Keratinocyte (primary cell): ENCODE data around the gene KYNU. TPM values are rescaled to one million over a fixed set of nuclear protein-coding genes. Genes with fewer than 3 reads are reported as not detected.

Source experiments
- DNase-seq: peaks from one replicate; pipeline ENCODE4 v3.0.0-alpha.2; 2011; ENCODE audit warnings: low read depth, missing footprints, low spot score
- FAIRE-seq: peaks from 2 replicates; lab custom pipeline; 2011; peaks lifted over from hg19 to GRCh38; lab: Jason Lieb, UNC
- H2AFZ ChIP-seq: 2 replicates; pipeline ENCODE4 v1.6.0; 2012; ENCODE audit warnings: low read length, control low read depth, inconsistent platforms; ENCODE audit not compliant: control insufficient read depth
- H3K27ac ChIP-seq: 2 replicates; pipeline ENCODE4 v1.5.1; 2011; ENCODE audit warnings: low read length; ENCODE audit not compliant: control insufficient read depth, insufficient read depth
- H3K27me3 ChIP-seq: 3 replicates; pipeline ENCODE4 v1.6.0; 2011; ENCODE audit warnings: low read length; ENCODE audit not compliant: control insufficient read depth, insufficient read depth; ENCODE audit errors: extremely low read depth
- H3K36me3 ChIP-seq, 2 experiments: 2 replicates in 1 of 2; 3 replicates in 1 of 2; pipeline ENCODE4 v1.5.1; 2011; ENCODE audit warnings: low read length in 2 of 2, mild to moderate bottlenecking in 1 of 2; ENCODE audit not compliant: control insufficient read depth in 2 of 2, insufficient read depth in 2 of 2; ENCODE audit errors: extremely low read depth in 1 of 2
- H3K4me1 ChIP-seq: 3 replicates; pipeline ENCODE4 v1.5.1; 2011; ENCODE audit warnings: low read length; ENCODE audit not compliant: control insufficient read depth, insufficient read depth; ENCODE audit errors: extremely low read depth
- H3K4me2 ChIP-seq: 3 replicates; pipeline ENCODE4 v1.6.0; 2011; ENCODE audit warnings: low read depth, low read length; ENCODE audit not compliant: control insufficient read depth, insufficient read depth; ENCODE audit errors: extremely low read depth
- H3K4me3 ChIP-seq, 3 experiments: fragments of 200-600 bp in 1 of 3; sonication (generic) in 1 of 3; 2 replicates in 2 of 3; 3 replicates in 1 of 3; pipeline ENCODE4 v1.5.1; 2011 to 2016; ENCODE audit warnings: low read length in 3 of 3, mild to moderate bottlenecking in 3 of 3, control low read depth in 2 of 3, inconsistent platforms in 1 of 3, low read depth in 1 of 3, mixed read lengths in 1 of 3, mixed run types in 1 of 3, moderate library complexity in 1 of 3; ENCODE audit not compliant: control insufficient read depth in 2 of 3, insufficient read depth in 2 of 3; ENCODE audit errors: extremely low read depth in 1 of 3
- H3K79me2 ChIP-seq: 2 replicates; pipeline ENCODE4 v1.6.0; 2012; ENCODE audit warnings: low read length; ENCODE audit not compliant: control insufficient read depth, insufficient read depth
- H3K9ac ChIP-seq: 3 replicates; pipeline ENCODE4 v1.6.0; 2011; ENCODE audit warnings: low read length; ENCODE audit not compliant: control insufficient read depth, insufficient read depth; ENCODE audit errors: extremely low read depth
- H3K9me1 ChIP-seq: 3 replicates; pipeline ENCODE4 v1.6.0; 2011; ENCODE audit warnings: low read length; ENCODE audit not compliant: control insufficient read depth, insufficient read depth; ENCODE audit errors: extremely low read depth
- H3K9me3 ChIP-seq: 2 replicates; pipeline ENCODE4 v1.5.1; 2012; ENCODE audit warnings: low read depth, low read length; ENCODE audit not compliant: control insufficient read depth
- H4K20me1 ChIP-seq: 3 replicates; pipeline ENCODE4 v1.6.0; 2011; ENCODE audit warnings: low read length; ENCODE audit not compliant: control insufficient read depth, insufficient read depth; ENCODE audit errors: extremely low read depth
- CTCF ChIP-seq, 3 experiments: IDR thresholded peaks in 1 of 3; conservative IDR thresholded peaks in 1 of 3; optimal IDR thresholded peaks in 1 of 3; 2 replicates in 2 of 3; 3 replicates in 1 of 3; pipeline versions ENCODE3 to v1.5.1; 2011; ENCODE audit warnings: low read length in 3 of 3, mild to moderate bottlenecking in 3 of 3, moderate library complexity in 2 of 3, control low read depth in 1 of 3, inconsistent platforms in 1 of 3; ENCODE audit not compliant: insufficient read depth in 2 of 3; ENCODE audit errors: extremely low read depth in 1 of 3
- EZH2 ChIP-seq: IDR thresholded peaks from one replicate; pipeline ENCODE4 v1.6.1; 2012; ENCODE audit warnings: inconsistent platforms, mild to moderate bottlenecking, low read length, moderate library complexity
- dilution Hi-C: fragments of 300-500 bp; cut with MboI; formaldehyde crosslinking; loops from one replicate; pipeline ENCODE4 v1.7.0; 2020; ENCODE audit warnings: low sequenced_read_pairs; ENCODE audit not compliant: extremely low pct_ligation_motif_present
- polyA plus RNA-seq, 5 experiments: library from polyadenylated mRNA; depleted of rRNA in 3 of 5; stranded (reverse) in 3 of 5; stranded (forward) in 1 of 5; unstranded in 1 of 5; fragments of >200 nt; gene quantifications; 1 replicate in 1 of 5; 2 replicates in 3 of 5; 3 replicates in 1 of 5; pipeline versions ENCODE4 v1.2.1 to v1.2.3, GENCODE V29; 2011 to 2012; ENCODE audit warnings: missing spikeins in 2 of 5, low read depth in 1 of 5, low replicate concordance in 1 of 5

KYNU gene
- polyA plus RNA-seq, 1 donor (not counting 4 experiments of a cell fraction or from before 2014, with no cell fraction given): 3.9 TPM

- TF ChIP-seq CTCF (optimal IDR thresholded peaks at IDR 0.05 in 1 of 3, IDR thresholded peaks at IDR 0.05 in 1 of 3, conservative IDR thresholded peaks at IDR 0.05 in 1 of 3; ENCODE audit: extremely low read depth in 1 of 3, insufficient read depth in 2 of 3, low read length in 3 of 3): no peak
- TF ChIP-seq EZH2: no peak
- Histone ChIP-seq H3K36me3 (no peaks in the 10 kb centered on the region), H2AFZ (no peak overlapping the region), H4K20me1 (no peaks in the 10 kb centered on the region), H3K27ac (no peak overlapping the region), H3K9ac (no peak overlapping the region), H3K4me3 (no peak overlapping the region), H3K79me2 (no peaks in the 10 kb centered on the region), H3K27me3 (no peaks in the 10 kb centered on the region), H3K9me1 (no peaks in the 10 kb centered on the region), H3K4me2 (no peak overlapping the region), H3K9me3 (no peaks in the 10 kb centered on the region), H3K4me1 (peaks cover 6% of the 10 kb centered on the region)
- DNase-seq (no peak), FAIRE-seq (no peak)
- dilution Hi-C loops: no loop called here
Observed at GRCh38 chr2:143085125-143085784, 207.8 kb downstream of the KYNU start.

GRCh38 chr2:143087033-143087432, 209.6 kb downstream of the KYNU start:
- no peak for FAIRE-seq
- dilution Hi-C loops: no loop called here

More at GRCh38 chr2:143087033-143087432, 209.6 kb downstream of the KYNU start:
- Histone ChIP-seq H3K9ac (no peak overlapping the region), H2AFZ (no peak overlapping the region), H3K4me2 (no peak overlapping the region), H3K79me2 (no peaks in the 10 kb centered on the region), H3K27me3 (no peaks in the 10 kb centered on the region), H4K20me1 (no peaks in the 10 kb centered on the region), H3K9me1 (no peaks in the 10 kb centered on the region), H3K27ac (no peak overlapping the region), H3K36me3 (no peaks in the 10 kb centered on the region), H3K4me3 (no peak overlapping the region), H3K9me3 (no peaks in the 10 kb centered on the region), H3K4me1 (peaks cover 6% of the 10 kb centered on the region)
- no peak for TF ChIP-seq EZH2
- no peak for TF ChIP-seq CTCF (optimal IDR thresholded peaks at IDR 0.05 in 1 of 3, IDR thresholded peaks at IDR 0.05 in 1 of 3, conservative IDR thresholded peaks at IDR 0.05 in 1 of 3; ENCODE audit: extremely low read depth in 1 of 3, insufficient read depth in 2 of 3, low read length in 3 of 3)
- no peak for DNase-seq
